T-helper 17 cell (primary cell): ENCODE data around the gene BCAP31. TPM values are rescaled to one million over a fixed set of nuclear protein-coding genes. Genes with fewer than 3 reads are reported as not detected.

ENCODE experiments used
- ATAC-seq: fragments of 150-1000 bp; cut with Tn5 transposase; 2 replicates; pipeline ENCODE4 v1.10.0; 2021; ENCODE audit warnings: mild to moderate bottlenecking, moderate library complexity
- DNase-seq, 3 donors: peaks; one replicate each; pipeline versions ENCODE4 v3.0.0 to v3.0.0-alpha.2; 2020 to 2021
- H3K9me3 ChIP-seq: one replicate; pipeline ENCODE4 v1.7.0; 2013; ENCODE audit warnings: low read length, mild to moderate bottlenecking; ENCODE audit not compliant: control insufficient read depth, poor library complexity, severe bottlenecking
- H3K27ac Mint-ChIP-seq: one replicate; pipeline ENCODE4 v1.8.0; 2022; ENCODE audit warnings: mild to moderate bottlenecking, moderate library complexity, mixed read lengths
- H3K27me3 Mint-ChIP-seq: one replicate; pipeline ENCODE4 v1.8.0; 2022; ENCODE audit warnings: mixed read lengths
- H3K36me3 Mint-ChIP-seq: one replicate; pipeline ENCODE4 v1.8.0; 2022; ENCODE audit warnings: low read depth, mixed read lengths
- H3K4me1 Mint-ChIP-seq: one replicate; pipeline ENCODE4 v1.8.0; 2022; ENCODE audit warnings: mild to moderate bottlenecking, mixed read lengths
- H3K4me3 Mint-ChIP-seq: one replicate; pipeline ENCODE4 v1.8.0; 2022; ENCODE audit warnings: mild to moderate bottlenecking, moderate library complexity, mixed read lengths
- total RNA-seq, 4 donors: library from RNA in 2 of 4; stranded (reverse) in 2 of 4; gene quantifications; one replicate each; pipeline ENCODE4 v1.2.3 and lab custom pipeline; 2022 to 2026

The BCAP31 gene
- total RNA-seq (100 to 1,000 TPM; 101 TPM), total RNA-seq (lab: John Stamatoyannopoulos, UW) (55.6 to 92.7 reads per million in 2 donors)

DNA sequence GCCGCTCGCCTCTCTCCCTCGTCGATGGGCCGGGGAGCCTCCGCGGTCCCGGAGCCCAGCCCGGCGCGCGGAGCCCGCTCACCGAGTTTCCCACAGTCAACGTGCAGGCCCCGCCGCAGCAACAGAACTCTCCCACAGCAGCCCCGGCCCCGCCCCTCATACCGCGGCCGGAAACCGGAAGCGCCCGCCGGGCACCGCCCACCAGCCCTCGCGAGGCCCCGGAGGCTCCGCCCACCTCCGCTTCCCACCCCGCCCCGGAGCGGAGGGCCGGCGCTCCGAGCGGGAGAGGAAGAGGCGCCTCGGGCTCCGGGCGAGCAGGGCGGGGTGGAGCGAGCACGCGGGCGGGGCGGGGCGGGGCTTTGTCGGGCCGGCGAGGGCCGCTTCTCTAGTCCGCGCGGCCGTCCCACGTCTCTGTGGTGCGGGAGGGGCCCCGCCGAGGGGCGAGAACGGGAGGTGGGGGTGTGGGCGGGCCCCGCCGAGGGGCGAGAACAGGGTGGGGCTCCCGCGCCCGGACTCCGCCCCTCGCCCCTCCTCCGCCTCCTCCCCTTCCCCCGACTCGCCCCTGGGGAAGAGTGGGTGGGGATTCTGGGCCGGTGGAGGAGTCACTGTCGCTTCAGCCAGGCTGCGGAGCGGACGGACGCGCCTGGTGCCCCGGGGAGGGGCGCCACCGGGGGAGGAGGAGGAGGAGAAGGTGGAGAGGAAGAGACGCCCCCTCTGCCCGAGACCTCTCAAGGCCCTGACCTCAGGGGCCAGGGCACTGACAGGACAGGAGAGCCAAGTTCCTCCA, at the start of gene BCAP31, which contains the start of gene ABCD1:
TSS of gene BCAP31 (minus strand) at position 136 of the 787 bp plus-strand sequence. CDS start 1,143 bp downstream, outside the sequence.
TSS of gene ABCD1 (plus strand) at position 605 of the 787 bp plus-strand sequence. CDS start 411 bp downstream, outside the sequence.
- Mint-ChIP-seq H3K27ac (peak within 1 kb of the TSS; percentile 56), H3K27me3 (no peaks in the 10 kb centered on the region), H3K4me3 (peak within 1 kb of the TSS; percentile 87), H3K4me1 (peaks cover 16% of the 10 kb centered on the region), H3K36me3 (no peaks in the 10 kb centered on the region)
- H3K9me3 ChIP-seq = no peaks in the 10 kb centered on the region
- ATAC-seq (peak; percentile 80), DNase-seq (peak; percentile 83 to 88 (median 87))

DNA sequence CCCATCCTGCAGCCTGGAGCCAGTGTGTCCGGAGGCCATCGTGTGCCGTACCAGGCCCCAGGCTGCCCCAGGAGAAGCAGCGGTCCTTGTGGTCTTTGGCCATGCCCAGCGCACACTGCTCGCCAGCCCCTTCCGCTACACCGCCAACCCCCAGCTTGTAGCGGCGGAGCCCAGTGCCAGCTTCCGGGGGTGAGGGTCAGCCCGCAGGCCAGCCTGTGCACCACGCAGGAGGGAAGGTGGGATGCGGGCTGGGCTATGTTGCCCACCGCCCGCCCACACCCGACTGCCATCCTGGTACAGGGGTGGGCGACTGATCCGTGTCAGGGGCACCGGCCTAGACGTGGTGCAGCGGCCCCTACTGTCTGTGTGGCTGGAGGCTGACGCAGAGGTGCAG, 49.0 kb upstream of the BCAP31 start:
- Mint-ChIP-seq H3K4me3 (no peak overlapping the region), H3K27ac (no peak overlapping the region), H3K36me3 (no peaks in the 10 kb centered on the region), H3K27me3 (no peaks in the 10 kb centered on the region), H3K4me1 (peaks cover 2% of the 10 kb centered on the region)
- ATAC-seq (no peak), DNase-seq (no peak)
- H3K9me3 ChIP-seq = no peaks in the 10 kb centered on the region

DNA sequence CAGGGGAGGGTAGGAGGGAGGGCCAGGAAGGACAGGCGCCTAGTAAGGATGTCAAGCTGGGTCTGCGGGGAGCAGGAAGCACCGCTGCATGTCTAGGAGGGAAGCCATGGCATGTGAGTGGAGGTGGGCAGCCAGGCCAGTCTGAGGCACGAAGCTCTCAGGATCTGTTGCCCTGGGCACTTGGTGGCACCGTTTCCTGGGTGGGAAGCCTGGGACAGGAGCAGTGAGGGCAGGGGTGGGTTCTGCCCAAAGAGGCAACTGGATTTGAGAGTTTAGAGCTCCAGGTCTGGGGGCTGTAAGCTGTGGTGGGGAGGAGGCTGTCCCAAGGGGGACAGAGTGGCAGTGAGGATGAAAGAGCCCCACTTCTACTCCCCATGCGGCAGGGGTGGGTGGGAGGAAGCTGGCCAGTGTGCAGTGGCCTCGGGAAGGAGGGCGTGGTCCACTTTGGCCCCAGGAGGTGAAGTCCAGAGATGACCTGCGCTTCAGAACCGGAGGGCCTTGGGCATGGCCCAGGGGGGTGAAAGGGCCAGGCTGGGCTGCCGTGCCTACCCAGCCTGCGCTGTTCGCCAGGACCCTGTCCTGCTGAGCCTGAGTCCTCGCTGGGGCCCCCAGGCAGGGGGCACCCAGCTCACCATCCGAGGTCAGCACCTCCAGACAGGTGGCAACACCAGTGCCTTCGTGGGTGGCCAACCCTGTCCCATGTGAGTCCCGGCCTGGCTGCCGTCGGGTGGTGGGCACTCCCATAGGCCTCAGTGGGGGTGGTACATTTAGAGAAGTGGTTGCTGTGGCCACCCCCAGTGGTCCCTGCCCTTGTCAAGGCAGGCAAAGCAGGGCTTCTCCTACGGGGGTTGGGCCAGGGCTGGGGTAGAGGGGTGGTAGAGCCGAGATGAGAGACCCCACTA, 48.4 kb upstream of the BCAP31 start:
- no peak overlapping the region for H3K4me3 Mint-ChIP-seq
- no peaks in the 10 kb centered on the region for H3K36me3 Mint-ChIP-seq
- H3K9me3 ChIP-seq = no peaks in the 10 kb centered on the region
- peaks cover 3% of the 10 kb centered on the region for H3K4me1 Mint-ChIP-seq
- no peaks in the 10 kb centered on the region for H3K27me3 Mint-ChIP-seq
- no peak overlapping the region for H3K27ac Mint-ChIP-seq
- no peak for DNase-seq
- ATAC-seq = no peak

DNA sequence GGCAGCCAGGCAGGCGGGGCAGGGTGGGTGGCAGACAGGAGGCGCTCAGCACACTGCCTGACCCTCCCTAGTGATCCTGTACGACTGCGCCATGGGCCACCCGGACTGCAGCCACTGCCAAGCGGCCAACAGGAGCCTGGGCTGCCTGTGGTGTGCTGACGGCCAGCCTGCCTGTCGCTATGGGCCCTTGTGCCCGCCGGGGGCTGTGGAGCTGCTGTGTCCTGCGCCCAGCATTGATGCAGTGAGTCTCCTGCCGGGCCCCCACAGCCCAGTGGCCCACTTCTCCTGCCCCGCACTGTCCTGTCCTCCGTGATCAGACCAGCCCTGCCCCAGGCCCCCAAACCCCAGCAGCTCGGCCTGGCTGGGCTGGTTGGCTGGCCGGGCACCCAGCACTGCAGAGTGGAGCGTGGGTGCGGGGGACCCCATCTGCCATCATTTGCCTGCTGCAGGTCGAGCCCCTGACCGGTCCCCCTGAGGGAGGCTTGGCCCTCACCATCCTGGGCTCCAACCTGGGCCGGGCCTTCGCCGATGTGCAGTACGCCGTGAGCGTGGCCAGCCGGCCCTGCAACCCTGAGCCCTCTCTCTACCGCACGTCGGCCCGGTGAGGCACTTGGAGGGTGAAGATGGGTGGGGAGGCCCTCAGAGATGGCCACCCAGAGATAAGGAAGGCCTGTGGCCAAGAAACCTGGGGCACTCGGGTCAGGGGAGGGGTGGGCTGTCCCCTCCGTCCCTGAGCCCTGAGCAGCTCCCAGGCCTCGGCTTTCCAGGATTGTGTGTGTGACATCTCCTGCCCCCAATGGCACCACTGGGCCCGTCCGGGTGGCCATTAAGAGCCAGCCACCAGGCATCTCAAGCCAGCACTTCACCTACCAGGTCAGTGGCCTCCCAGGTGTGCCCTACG, 47.5 kb upstream of the BCAP31 start:
- H3K27me3 Mint-ChIP-seq = no peaks in the 10 kb centered on the region
- H3K9me3 ChIP-seq = no peaks in the 10 kb centered on the region
- H3K4me1 Mint-ChIP-seq = peaks cover 3% of the 10 kb centered on the region
- H3K4me3 Mint-ChIP-seq = no peak overlapping the region
- no peak overlapping the region for H3K27ac Mint-ChIP-seq
- ATAC-seq (no peak), DNase-seq (no peak)
- H3K36me3 Mint-ChIP-seq = no peaks in the 10 kb centered on the region

DNA sequence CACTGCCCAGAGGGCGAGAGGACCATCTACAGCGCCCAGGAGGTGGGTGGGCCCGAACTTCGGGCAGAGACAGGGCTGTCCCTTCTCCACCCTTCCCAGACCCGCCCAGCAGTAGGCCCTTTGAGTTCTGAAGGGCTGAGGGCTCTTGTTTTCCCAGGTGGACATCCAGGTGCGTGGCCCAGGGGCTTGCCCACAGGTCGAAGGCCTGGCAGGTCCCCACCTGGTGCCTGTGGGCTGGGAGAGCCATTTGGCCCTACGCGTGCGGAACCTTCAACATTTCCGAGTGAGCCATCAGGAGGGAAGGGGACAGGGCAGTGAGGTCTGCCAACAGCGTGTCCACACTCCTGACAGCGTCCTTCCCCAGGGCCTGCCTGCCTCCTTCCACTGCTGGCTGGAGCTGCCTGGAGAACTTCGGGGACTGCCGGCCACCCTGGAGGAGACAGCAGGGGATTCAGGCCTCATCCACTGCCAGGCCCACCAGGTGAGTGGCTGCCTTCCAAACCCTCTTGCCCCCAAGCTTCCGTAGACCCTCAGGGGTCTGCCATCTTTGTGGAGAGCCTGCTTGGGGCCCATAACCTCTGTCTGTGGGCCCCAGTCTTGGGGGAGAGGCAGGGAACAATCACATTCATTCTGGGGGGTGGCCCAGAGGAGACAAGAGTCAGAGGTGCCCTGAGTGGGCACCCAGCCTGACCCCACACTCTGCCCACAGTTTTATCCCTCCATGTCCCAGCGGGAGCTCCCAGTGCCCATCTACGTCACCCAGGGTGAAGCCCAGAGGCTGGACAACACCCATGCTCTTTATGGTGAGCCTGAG, 46.6 kb upstream of the BCAP31 start:
- H3K36me3 Mint-ChIP-seq = no peaks in the 10 kb centered on the region
- DNase-seq (no peak), ATAC-seq (no peak)
- no peak overlapping the region for H3K27ac Mint-ChIP-seq
- H3K9me3 ChIP-seq = no peaks in the 10 kb centered on the region
- no peaks in the 10 kb centered on the region for H3K27me3 Mint-ChIP-seq
- H3K4me1 Mint-ChIP-seq = peaks cover 6% of the 10 kb centered on the region
- H3K4me3 Mint-ChIP-seq = no peak overlapping the region

DNA sequence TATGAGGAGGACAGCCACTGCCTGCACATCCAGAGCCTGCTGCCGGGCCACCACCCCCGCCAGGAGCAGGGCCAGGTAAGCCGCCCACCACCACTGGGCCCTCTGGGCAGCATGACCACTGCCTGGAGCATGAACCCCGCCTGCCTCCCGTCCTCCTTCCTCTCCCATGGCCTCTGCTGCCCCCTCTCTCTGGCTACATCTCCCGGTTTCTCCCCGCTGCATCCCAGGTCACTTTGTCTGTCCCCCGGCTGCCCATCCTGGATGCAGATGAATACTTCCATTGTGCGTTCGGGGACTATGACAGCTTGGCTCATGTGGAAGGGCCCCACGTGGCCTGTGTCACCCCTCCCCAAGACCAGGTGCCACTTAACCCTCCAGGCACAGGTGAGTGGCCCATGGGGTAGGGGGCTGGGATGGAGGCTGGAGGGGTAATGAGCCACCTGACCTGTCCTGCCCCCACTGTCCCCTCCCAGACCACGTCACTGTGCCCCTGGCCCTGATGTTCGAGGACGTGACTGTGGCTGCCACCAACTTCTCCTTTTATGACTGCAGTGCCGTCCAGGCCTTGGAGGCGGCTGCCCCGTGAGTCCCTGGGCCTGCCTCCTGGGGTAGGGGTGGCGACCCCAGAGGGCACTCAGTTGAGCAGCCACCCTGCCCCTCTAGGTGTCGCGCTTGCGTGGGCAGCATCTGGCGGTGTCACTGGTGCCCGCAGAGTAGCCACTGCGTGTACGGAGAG, 45.8 kb upstream of the BCAP31 start:
- peaks cover 6% of the 10 kb centered on the region for H3K4me1 Mint-ChIP-seq
- no peaks in the 10 kb centered on the region for H3K36me3 Mint-ChIP-seq
- no peaks in the 10 kb centered on the region for H3K9me3 ChIP-seq
- H3K27ac Mint-ChIP-seq = no peak overlapping the region
- no peak for ATAC-seq
- no peaks in the 10 kb centered on the region for H3K27me3 Mint-ChIP-seq
- no peak for DNase-seq
- peak overlapping the region; percentile 41 for H3K4me3 Mint-ChIP-seq

DNA sequence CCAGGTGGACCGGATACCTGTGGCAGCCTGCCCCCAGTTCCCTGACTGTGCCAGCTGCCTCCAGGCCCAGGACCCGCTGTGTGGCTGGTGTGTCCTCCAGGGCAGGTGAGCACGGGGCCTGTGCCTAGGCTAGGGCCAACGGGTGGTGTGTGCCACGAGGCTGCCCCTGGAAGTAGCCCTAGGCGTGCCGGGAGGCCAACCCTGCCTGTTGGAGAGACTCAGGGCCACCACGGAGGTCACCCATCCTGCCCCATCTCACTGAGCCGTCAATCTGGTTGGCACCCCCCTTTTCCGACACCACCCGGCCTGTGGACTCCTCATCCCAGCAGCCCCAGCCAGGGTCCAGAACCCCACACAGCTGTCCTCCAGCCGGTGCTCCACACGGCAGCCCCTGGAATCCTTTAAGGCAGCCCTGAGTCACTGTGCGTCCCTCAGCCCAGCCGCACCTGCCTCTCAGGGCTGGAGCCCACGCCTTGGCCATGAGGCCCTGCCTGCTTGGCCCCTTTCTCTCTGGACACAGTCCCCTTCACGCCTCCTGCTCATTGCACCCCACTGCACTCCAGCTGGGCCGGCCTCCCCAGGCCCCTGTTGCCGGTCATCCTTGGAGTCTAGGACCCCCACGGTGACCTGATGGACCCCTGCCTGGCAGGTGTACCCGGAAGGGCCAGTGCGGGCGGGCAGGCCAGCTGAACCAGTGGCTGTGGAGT, 45.1 kb upstream of the BCAP31 start:
- no peaks in the 10 kb centered on the region for H3K9me3 ChIP-seq
- ATAC-seq = no peak
- H3K27me3 Mint-ChIP-seq = no peaks in the 10 kb centered on the region
- no peak for DNase-seq
- peaks cover 6% of the 10 kb centered on the region for H3K4me1 Mint-ChIP-seq
- no peak overlapping the region for H3K4me3 Mint-ChIP-seq
- H3K27ac Mint-ChIP-seq = no peak overlapping the region
- no peaks in the 10 kb centered on the region for H3K36me3 Mint-ChIP-seq

DNA sequence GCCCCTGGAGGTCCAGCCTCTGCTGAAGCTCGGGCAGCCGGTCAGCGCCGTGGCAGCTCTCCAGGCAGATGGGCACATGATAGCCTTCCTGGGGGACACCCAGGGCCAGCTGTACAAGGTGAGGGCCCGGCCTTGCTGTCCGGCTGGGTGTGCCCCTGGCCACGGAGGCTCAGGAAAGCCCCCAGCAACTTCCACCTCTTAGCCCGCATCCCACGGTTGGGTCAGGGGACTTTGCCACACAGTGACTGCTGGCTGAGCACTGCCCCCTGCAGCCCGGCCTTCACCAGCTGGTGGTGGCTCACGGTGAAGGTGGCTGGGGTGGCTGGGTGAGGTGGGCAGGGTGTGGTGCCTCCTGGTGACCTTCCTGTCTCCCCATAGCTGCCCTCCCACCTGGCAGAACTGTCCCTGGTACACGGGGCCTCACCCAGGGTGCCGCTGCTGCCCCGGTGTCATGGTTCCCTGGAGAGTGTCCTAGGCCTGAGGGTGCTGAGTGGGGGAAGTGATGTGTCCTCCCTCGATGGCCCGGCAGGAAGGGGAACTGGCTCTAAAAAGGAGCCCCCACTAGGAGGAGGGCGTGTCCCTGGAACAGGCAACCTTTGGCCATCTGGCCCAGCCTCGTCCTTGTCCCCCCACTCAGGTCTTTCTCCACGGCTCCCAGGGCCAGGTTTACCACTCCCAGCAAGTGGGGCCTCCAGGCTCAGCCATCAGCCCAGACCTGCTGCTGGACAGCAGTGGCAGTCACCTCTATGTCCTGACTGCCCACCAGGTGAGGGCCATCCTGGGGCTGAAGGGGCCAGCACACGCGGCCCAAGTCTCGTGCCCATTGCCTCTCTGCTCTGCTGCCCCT, 44.3 kb upstream of the BCAP31 start:
- Mint-ChIP-seq H3K27ac (no peak overlapping the region), H3K4me3 (no peak overlapping the region), H3K4me1 (peaks cover 6% of the 10 kb centered on the region), H3K27me3 (no peaks in the 10 kb centered on the region), H3K36me3 (no peaks in the 10 kb centered on the region)
- no peak for DNase-seq
- no peaks in the 10 kb centered on the region for H3K9me3 ChIP-seq
- no peak for ATAC-seq

DNA sequence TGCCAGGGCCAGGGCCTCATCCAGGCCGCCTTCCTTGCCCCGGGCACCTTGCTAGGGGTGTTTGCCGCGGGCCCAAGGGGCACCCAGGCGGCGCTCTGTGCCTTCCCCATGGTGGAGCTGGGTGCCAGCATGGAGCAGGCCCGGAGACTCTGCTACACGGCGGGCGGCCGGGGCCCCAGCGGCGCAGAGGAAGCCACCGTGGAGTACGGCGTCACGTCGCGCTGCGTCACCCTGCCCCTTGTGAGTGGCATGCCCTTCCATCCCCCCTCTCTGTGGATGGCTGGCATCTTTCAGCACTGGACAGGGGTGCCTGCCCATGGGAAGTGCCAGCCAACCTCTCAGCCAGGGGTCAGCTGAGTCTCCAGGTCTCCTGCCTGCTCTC, 43.5 kb upstream of the BCAP31 start:
- no peaks in the 10 kb centered on the region for H3K9me3 ChIP-seq
- Mint-ChIP-seq H3K4me1 (peaks cover 6% of the 10 kb centered on the region), H3K27me3 (no peaks in the 10 kb centered on the region), H3K27ac (no peak overlapping the region), H3K36me3 (no peaks in the 10 kb centered on the region), H3K4me3 (no peak overlapping the region)
- ATAC-seq = no peak
- DNase-seq = no peak

DNA sequence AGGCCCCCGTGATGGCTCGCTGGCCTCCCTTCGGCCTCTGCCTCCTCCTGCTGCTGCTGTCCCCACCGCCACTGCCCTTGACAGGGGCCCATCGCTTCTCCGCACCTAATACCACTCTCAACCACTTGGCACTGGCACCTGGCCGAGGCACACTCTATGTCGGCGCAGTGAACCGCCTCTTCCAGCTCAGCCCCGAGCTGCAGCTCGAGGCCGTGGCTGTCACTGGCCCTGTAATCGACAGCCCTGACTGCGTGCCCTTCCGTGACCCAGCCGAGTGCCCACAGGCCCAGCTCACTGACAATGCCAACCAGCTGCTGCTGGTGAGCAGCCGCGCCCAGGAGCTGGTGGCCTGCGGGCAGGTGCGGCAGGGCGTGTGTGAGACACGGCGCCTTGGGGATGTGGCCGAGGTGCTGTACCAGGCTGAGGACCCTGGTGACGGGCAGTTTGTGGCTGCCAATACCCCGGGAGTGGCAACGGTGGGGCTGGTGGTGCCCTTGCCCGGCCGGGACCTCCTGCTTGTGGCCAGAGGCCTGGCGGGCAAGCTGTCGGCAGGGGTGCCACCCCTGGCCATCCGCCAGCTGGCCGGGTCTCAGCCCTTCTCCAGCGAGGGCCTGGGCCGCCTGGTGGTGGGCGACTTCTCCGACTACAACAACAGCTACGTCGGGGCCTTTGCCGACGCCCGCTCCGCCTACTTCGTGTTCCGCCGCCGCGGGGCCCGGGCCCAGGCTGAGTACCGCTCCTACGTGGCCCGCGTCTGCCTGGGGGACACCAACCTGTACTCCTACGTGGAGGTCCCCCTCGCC, 42.9 kb upstream of the BCAP31 start:
- Mint-ChIP-seq H3K4me1 (peaks cover 6% of the 10 kb centered on the region), H3K4me3 (no peak overlapping the region), H3K27me3 (no peaks in the 10 kb centered on the region), H3K36me3 (no peaks in the 10 kb centered on the region), H3K27ac (no peak overlapping the region)
- ATAC-seq = no peak
- no peak for DNase-seq
- no peaks in the 10 kb centered on the region for H3K9me3 ChIP-seq
